Spleen (tissue), 11 donors: ENCODE results near the gene LYZL4. TPM values are rescaled to one million over a fixed set of nuclear protein-coding genes. Genes with fewer than 3 reads are reported as not detected.

Experiments used
- DNase-seq: peaks from one replicate; pipeline ENCODE4 v3.0.0-alpha.2; 2020
- H3K27ac ChIP-seq, 8 donors: fragments of 200-600 bp; sonication (generic) in 7 of 8; 1 replicate in 4 of 8; 2 replicates in 4 of 8; pipeline versions ENCODE4 v1.5.0 to v1.8.0; 2016 to 2021; ENCODE audit warnings: inconsistent platforms in 4 of 8, mild to moderate bottlenecking in 4 of 8, moderate library complexity in 1 of 8
- H3K27me3 ChIP-seq, 7 donors: fragments of 200-600 bp; sonication (generic) in 6 of 7; replicated peaks in 1 of 7; 1 replicate in 4 of 7; 2 replicates in 3 of 7; pipeline versions ENCODE4 v1.5.0 to v1.8.0; 2016 to 2021; ENCODE audit warnings: inconsistent platforms in 3 of 7, mild to moderate bottlenecking in 1 of 7
- H3K36me3 ChIP-seq, 6 donors: fragments of 200-600 bp; sonication (generic) in 5 of 6; 1 replicate in 4 of 6; 2 replicates in 2 of 6; pipeline versions ENCODE4 v1.5.0 to v1.8.0; 2016 to 2021; ENCODE audit warnings: inconsistent platforms in 2 of 6
- H3K4me1 ChIP-seq, 6 donors: fragments of 200-600 bp; sonication (generic) in 5 of 6; 1 replicate in 3 of 6; 2 replicates in 3 of 6; pipeline versions ENCODE4 v1.5.0 to v1.8.0; 2016 to 2021; ENCODE audit warnings: inconsistent platforms in 3 of 6
- H3K4me3 ChIP-seq, 8 donors: fragments of 200-600 bp; sonication (generic) in 7 of 8; 1 replicate in 4 of 8; 2 replicates in 4 of 8; pipeline versions ENCODE4 v1.5.0 to v1.8.0; 2016 to 2021; ENCODE audit warnings: inconsistent platforms in 4 of 8, mild to moderate bottlenecking in 4 of 8, moderate library complexity in 2 of 8
- H3K9me3 ChIP-seq, 8 donors: fragments of 200-600 bp; sonication (generic) in 7 of 8; 1 replicate in 4 of 8; 2 replicates in 4 of 8; pipeline versions ENCODE4 v1.5.0 to v1.8.0; 2016 to 2021; ENCODE audit warnings: inconsistent platforms in 4 of 8
- CTCF ChIP-seq, 11 experiments: fragments of 200-600 bp in 7 of 11; fragments of 450-650 bp in 4 of 11; sonication (generic) in 4 of 11; IDR thresholded peaks in 8 of 11; conservative IDR thresholded peaks in 3 of 11; 1 replicate in 7 of 11; 2 replicates in 4 of 11; pipeline versions ENCODE4 v1.4.0 to v1.8.0; 2016 to 2021; ENCODE audit warnings: antibody characterized with exemption in 11 of 11, inconsistent platforms in 4 of 11, mild to moderate bottlenecking in 1 of 11
- POLR2A ChIP-seq, 3 donors: fragments of 450-650 bp; IDR thresholded peaks; one replicate each; pipeline ENCODE4 v1.5.1; 2017; ENCODE audit warnings: antibody characterized with exemption in 3 of 3, mild to moderate bottlenecking in 1 of 3
- POLR2AphosphoS5 ChIP-seq, 3 donors: sonication (generic); formaldehyde crosslinking; IDR thresholded peaks; one replicate each; pipeline ENCODE4 v1.5.1; 2017; ENCODE audit warnings: antibody characterized with exemption in 3 of 3
- WGBS, 5 donors: extraction: QIAGEN DNeasy Blood & Tissue Kit in 3 of 5; methylation state at CpG; one replicate each; pipeline versions ENCODE4 v1.1.5 to v1.1.7; 2013 to 2018; 5-methylcytosine and 5-hydroxymethylcytosine counted together
- intact Hi-C: fragments of 100-400 bp; cut with DNase I; formaldehyde crosslinking; loops from one replicate; pipeline ENCODE4 v1.15.0; 2023; ENCODE audit warnings: low total_unique reads
- polyA plus RNA-seq, 3 donors: library from polyadenylated mRNA; stranded (reverse); fragments of 200-250 nt; gene quantifications; one replicate each; pipeline ENCODE4 v1.2.1, GENCODE V29; 2013
- total RNA-seq, 7 donors: library from RNA; depleted of rRNA in 3 of 7; stranded (reverse); fragments of >200 nt in 3 of 7; fragmentation: NEBNext Ultra II Directional in 4 of 7; extraction: Animal tissue kit (Norgen Biotek cat#: 25700) in 4 of 7; gene quantifications; one replicate each; pipeline versions ENCODE4 v1.1.0 to v1.2.1, GENCODE V29; 2016 to 2021
- donor health status: healthy with polysubstance abuse.
- donor health status: DM: no; HTN: no; CAD: no; lungs with moderate emphysema.
- donor health status: DM: no; HTN: no; CAD: no.
- donor health status: Bipolar disorder and iron deficiency.
- donor health status: healthy.
- donor health status: DM: no; HTN: no; CAD: no.
- donor health status: DM: yes; HTN: yes; CAD: no.

Gene LYZL4
- total and polyA plus RNA-seq, 10 donors = 0.45 to 0.76 TPM; not detected in 8

- Histone ChIP-seq H3K36me3 (no peaks in the 10 kb centered on the region), H3K9me3 (no peaks in the 10 kb centered on the region), H3K27ac (no peak overlapping the region), H3K4me1 (no peaks in the 10 kb centered on the region), H3K27me3 (peaks cover 0 to 23% (median 0%) of the 10 kb centered on the region in 7 donors), H3K4me3 (no peak overlapping the region)
- DNase-seq = no peak
- 64 to 88% (median 81%) methylated on average over 7 of the region's 7 CpGs for WGBS, 5 donors
- TF ChIP-seq POLR2AphosphoS5 (IDR thresholded peaks at IDR 0.05) (no peak), POLR2A (IDR thresholded peaks at IDR 0.05) (no peak), CTCF (IDR thresholded peaks at IDR 0.05 in 8 of 11, conservative IDR thresholded peaks at IDR 0.05 in 3 of 11) (no peak)
- intact Hi-C loops = no loop called here
Measured at GRCh38 chr3:42425736-42426407, 15.5 kb upstream of the LYZL4 start.

- DNase-seq = no peak
- H3K4me1 ChIP-seq = no peaks in the 10 kb centered on the region
- H3K36me3 ChIP-seq = no peaks in the 10 kb centered on the region
- no peak for TF ChIP-seq CTCF (IDR thresholded peaks at IDR 0.05 in 8 of 11, conservative IDR thresholded peaks at IDR 0.05 in 3 of 11)
- no peak for TF ChIP-seq POLR2A (IDR thresholded peaks at IDR 0.05)
- no peak for TF ChIP-seq POLR2AphosphoS5 (IDR thresholded peaks at IDR 0.05)
- H3K27ac ChIP-seq = no peak overlapping the region
- no peaks in the 10 kb centered on the region for H3K9me3 ChIP-seq
- no peak overlapping the region for H3K4me3 ChIP-seq
- WGBS, 5 donors = 83 to 94% (median 88%) methylated on average over 3 of the region's 3 CpGs
- peaks cover 0 to 22% (median 0%) of the 10 kb centered on the region in 7 donors for H3K27me3 ChIP-seq
- intact Hi-C loops = no loop called here
Measured at GRCh38 chr3:42424911-42425310, 14.5 kb upstream of the LYZL4 start.

GRCh38 chr3:42421818-42422796 is 11.7 kb upstream of the LYZL4 start:
- Histone ChIP-seq H3K27ac (no peak overlapping the region), H3K4me3 (no peak overlapping the region), H3K4me1 (no peaks in the 10 kb centered on the region), H3K36me3 (no peaks in the 10 kb centered on the region), H3K9me3 (no peaks in the 10 kb centered on the region), H3K27me3 (peaks cover 0 to 5% (median 0%) of the 10 kb centered on the region in 7 donors)
- DNase-seq = no peak
- intact Hi-C loops = no loop called here
- 91 to 96% (median 93%) methylated on average over 19 to 20 of the region's 20 CpGs for WGBS, 5 donors
- TF ChIP-seq POLR2AphosphoS5 (IDR thresholded peaks at IDR 0.05) (no peak), POLR2A (IDR thresholded peaks at IDR 0.05) (no peak), CTCF (IDR thresholded peaks at IDR 0.05 in 8 of 11, conservative IDR thresholded peaks at IDR 0.05 in 3 of 11) (no peak)

GRCh38 chr3:42419563-42419962 is 9.2 kb upstream of the LYZL4 start:
- TF ChIP-seq POLR2AphosphoS5 (IDR thresholded peaks at IDR 0.05) = no peak
- no peak for TF ChIP-seq POLR2A (IDR thresholded peaks at IDR 0.05)
- TF ChIP-seq CTCF (IDR thresholded peaks at IDR 0.05 in 8 of 11, conservative IDR thresholded peaks at IDR 0.05 in 3 of 11) = no peak
- no peaks in the 10 kb centered on the region for H3K9me3 ChIP-seq
- H3K4me1 ChIP-seq = no peaks in the 10 kb centered on the region
- WGBS, 5 donors = 92 to 100% (median 96%) methylated on average over 1 of the region's 1 CpG
- DNase-seq = no peak
- no peak overlapping the region for H3K27ac ChIP-seq
- no peaks in the 10 kb centered on the region for H3K36me3 ChIP-seq
- H3K4me3 ChIP-seq = no peak overlapping the region
- peaks cover 0 to 5% (median 0%) of the 10 kb centered on the region in 7 donors for H3K27me3 ChIP-seq
- intact Hi-C loops = no loop called here
